H9 (cell line): ENCODE data around the gene MYO10. TPM values are rescaled to one million over a fixed set of nuclear protein-coding genes. Genes with fewer than 3 reads are reported as not detected.

Experiments used
- DNase-seq: peaks from one replicate; pipeline ENCODE4 v3.0.0-alpha.2; 2017
- H2AFZ ChIP-seq: one replicate; pipeline ENCODE4 v1.6.1; 2013; ENCODE audit warnings: mild to moderate bottlenecking, low read length, control low read depth, moderate library complexity
- H2AK5ac ChIP-seq: 2 replicates; pipeline ENCODE4 v1.6.1; 2013; ENCODE audit warnings: low read length, control low read depth, mixed read lengths; ENCODE audit not compliant: insufficient read length
- H2BK120ac ChIP-seq: one replicate; pipeline ENCODE4 v1.6.1; 2013; ENCODE audit warnings: low read depth, mild to moderate bottlenecking, low read length, control low read depth, inconsistent platforms; ENCODE audit not compliant: poor library complexity, severe bottlenecking
- H2BK12ac ChIP-seq: 2 replicates; pipeline ENCODE4 v1.6.1; 2013; ENCODE audit warnings: low read length, control low read depth, mixed read lengths, low read depth; ENCODE audit not compliant: insufficient read length
- H2BK15ac ChIP-seq: 2 replicates; pipeline ENCODE4 v1.6.1; 2013; ENCODE audit warnings: low read depth, low read length, control low read depth
- H2BK20ac ChIP-seq: one replicate; pipeline ENCODE4 v1.6.1; 2013; ENCODE audit warnings: low read depth, mild to moderate bottlenecking, low read length, control low read depth, inconsistent platforms; ENCODE audit not compliant: poor library complexity, severe bottlenecking
- H2BK5ac ChIP-seq: 2 replicates; pipeline ENCODE4 v1.6.1; 2013; ENCODE audit warnings: low read length, control low read depth, mixed read lengths; ENCODE audit not compliant: insufficient read length
- H3K14ac ChIP-seq: 2 replicates; pipeline ENCODE4 v1.6.1; 2013; ENCODE audit warnings: low read length, control low read depth; ENCODE audit not compliant: insufficient read depth
- H3K18ac ChIP-seq: 2 replicates; pipeline ENCODE4 v1.6.1; 2013; ENCODE audit warnings: low read depth, mild to moderate bottlenecking, mixed read lengths, low read length, control low read depth; ENCODE audit not compliant: insufficient read length
- H3K23ac ChIP-seq: 2 replicates; pipeline ENCODE4 v1.6.1; 2013; ENCODE audit warnings: low read length, control low read depth, mixed read lengths, low read depth; ENCODE audit not compliant: insufficient read length
- H3K23me2 ChIP-seq: 2 replicates; pipeline ENCODE4 v1.6.1; 2013; ENCODE audit warnings: low read depth, mild to moderate bottlenecking, mixed read lengths, low read length, control low read depth; ENCODE audit not compliant: insufficient read length, poor library complexity, severe bottlenecking
- H3K27ac ChIP-seq: 2 replicates; pipeline ENCODE4 v1.5.1; 2013; ENCODE audit warnings: low read length, control low read depth, mixed read lengths, low read depth; ENCODE audit not compliant: insufficient read length
- H3K27me3 ChIP-seq: 2 replicates; pipeline ENCODE4 v1.6.1; 2013; ENCODE audit warnings: low read length, control low read depth, inconsistent platforms; ENCODE audit not compliant: insufficient read depth
- H3K4ac ChIP-seq: 2 replicates; pipeline ENCODE4 v1.6.1; 2013; ENCODE audit warnings: low read depth, mild to moderate bottlenecking, control low read depth, inconsistent platforms, low read length, moderate library complexity
- H3K4me1 ChIP-seq: 2 replicates; pipeline ENCODE4 v1.6.1; 2013; ENCODE audit warnings: low read length, control low read depth, inconsistent platforms; ENCODE audit not compliant: insufficient read depth
- H3K4me2 ChIP-seq: 2 replicates; pipeline ENCODE4 v1.6.1; 2013; ENCODE audit warnings: low read length, control low read depth, mixed read lengths; ENCODE audit not compliant: insufficient read length, insufficient read depth
- H3K56ac ChIP-seq: 2 replicates; pipeline ENCODE4 v1.6.1; 2013; ENCODE audit warnings: low read depth, mild to moderate bottlenecking, mixed read lengths, low read length, control low read depth; ENCODE audit not compliant: insufficient read length
- H3K79me1 ChIP-seq: 2 replicates; pipeline ENCODE4 v1.6.1; 2013; ENCODE audit warnings: low read depth, mild to moderate bottlenecking, moderate library complexity, low read length, control low read depth, inconsistent platforms; ENCODE audit not compliant: insufficient read depth, poor library complexity, severe bottlenecking
- H3K79me2 ChIP-seq: 2 replicates; pipeline ENCODE4 v1.6.1; 2013; ENCODE audit warnings: low read length, control low read depth, inconsistent platforms; ENCODE audit not compliant: insufficient read depth
- H3K9ac ChIP-seq: 2 replicates; pipeline ENCODE4 v1.6.1; 2013; ENCODE audit warnings: low read length, control low read depth, mixed read lengths; ENCODE audit not compliant: insufficient read length; ENCODE audit errors: extremely low read depth
- H3K9me3 ChIP-seq: one replicate; pipeline ENCODE4 v1.6.1; 2013; ENCODE audit warnings: low read depth, low read length, inconsistent platforms; ENCODE audit not compliant: control insufficient read depth
- H3T11ph ChIP-seq: one replicate; pipeline ENCODE4 v1.6.1; 2013; ENCODE audit warnings: mild to moderate bottlenecking, low read length, control low read depth, inconsistent platforms
- H4K20me1 ChIP-seq: one replicate; pipeline ENCODE4 v1.6.1; 2013; ENCODE audit not compliant: control insufficient read depth, insufficient read length, insufficient read depth
- H4K5ac ChIP-seq: 2 replicates; pipeline ENCODE4 v1.6.1; 2013; ENCODE audit warnings: low read depth, mild to moderate bottlenecking, mixed read lengths, low read length, control low read depth; ENCODE audit not compliant: insufficient read length
- H4K8ac ChIP-seq: replicated peaks from 2 replicates; pipeline ENCODE4 v1.6.1; 2013; ENCODE audit warnings: low read length, control low read depth, mixed read lengths, low read depth; ENCODE audit not compliant: insufficient read length
- H4K91ac ChIP-seq: 2 replicates; pipeline ENCODE4 v1.6.1; 2013; ENCODE audit warnings: low read depth, mild to moderate bottlenecking, moderate library complexity, mixed read lengths, low read length, control low read depth; ENCODE audit not compliant: insufficient read length
- H3K27ac Mint-ChIP-seq, 3 experiments: 2 replicates in 2 of 3; 3 replicates in 1 of 3; pipeline ENCODE4 v1.8.0; 2020 to 2021; ENCODE audit warnings: mixed read lengths in 3 of 3, mild to moderate bottlenecking in 1 of 3, moderate library complexity in 1 of 3
- H3K27me3 Mint-ChIP-seq: 2 replicates; pipeline ENCODE4 v1.8.0; 2021; ENCODE audit warnings: low read depth, mild to moderate bottlenecking, moderate library complexity, mixed read lengths
- H3K36me3 Mint-ChIP-seq, 3 experiments: 2 replicates in 2 of 3; 3 replicates in 1 of 3; pipeline ENCODE4 v1.8.0; 2020 to 2021; ENCODE audit warnings: low read depth in 3 of 3, mixed read lengths in 3 of 3; ENCODE audit not compliant: insufficient read depth in 1 of 3
- H3K4me1 Mint-ChIP-seq, 2 experiments: 2 replicates each; pipeline ENCODE4 v1.8.0; 2020; ENCODE audit warnings: mixed read lengths in 2 of 2
- H3K4me3 Mint-ChIP-seq, 2 experiments: 2 replicates in 1 of 2; 3 replicates in 1 of 2; pipeline ENCODE4 v1.8.0; 2020 to 2021; ENCODE audit warnings: mild to moderate bottlenecking in 2 of 2, mixed read lengths in 2 of 2, moderate library complexity in 1 of 2
- H3K9me3 Mint-ChIP-seq, 2 experiments: 2 replicates in 1 of 2; 3 replicates in 1 of 2; pipeline ENCODE4 v1.8.0; 2020; ENCODE audit warnings: mild to moderate bottlenecking in 2 of 2, mixed read lengths in 2 of 2, moderate library complexity in 1 of 2
- WGBS: extraction: QIAGEN DNeasy Blood & Tissue Kit; methylation state at CpG from one replicate; pipeline ENCODE4 v1.1.7; 2013; ENCODE audit warnings: missing lambda C conversion rate, low lambda C conversion rate, mixed read lengths; ENCODE audit not compliant: insufficient read length; ENCODE audit errors: extremely low coverage; 5-methylcytosine and 5-hydroxymethylcytosine counted together
- total RNA-seq: library from RNA; stranded (reverse); gene quantifications from 2 replicates; pipeline ENCODE4 v1.2.1, GENCODE V29; 2021
- TF ChIP-seq, protein P1 (sequence below): fragments of 200-600 bp; sonication (generic); conservative IDR thresholded peaks from 3 replicates; pipeline ENCODE4 v1.8.0; 2021; ENCODE audit warnings: antibody characterized with exemption, mild to moderate bottlenecking

The MYO10 gene
- total RNA-seq, 1 experiment from 2014 or later = 127 TPM

DNA sequence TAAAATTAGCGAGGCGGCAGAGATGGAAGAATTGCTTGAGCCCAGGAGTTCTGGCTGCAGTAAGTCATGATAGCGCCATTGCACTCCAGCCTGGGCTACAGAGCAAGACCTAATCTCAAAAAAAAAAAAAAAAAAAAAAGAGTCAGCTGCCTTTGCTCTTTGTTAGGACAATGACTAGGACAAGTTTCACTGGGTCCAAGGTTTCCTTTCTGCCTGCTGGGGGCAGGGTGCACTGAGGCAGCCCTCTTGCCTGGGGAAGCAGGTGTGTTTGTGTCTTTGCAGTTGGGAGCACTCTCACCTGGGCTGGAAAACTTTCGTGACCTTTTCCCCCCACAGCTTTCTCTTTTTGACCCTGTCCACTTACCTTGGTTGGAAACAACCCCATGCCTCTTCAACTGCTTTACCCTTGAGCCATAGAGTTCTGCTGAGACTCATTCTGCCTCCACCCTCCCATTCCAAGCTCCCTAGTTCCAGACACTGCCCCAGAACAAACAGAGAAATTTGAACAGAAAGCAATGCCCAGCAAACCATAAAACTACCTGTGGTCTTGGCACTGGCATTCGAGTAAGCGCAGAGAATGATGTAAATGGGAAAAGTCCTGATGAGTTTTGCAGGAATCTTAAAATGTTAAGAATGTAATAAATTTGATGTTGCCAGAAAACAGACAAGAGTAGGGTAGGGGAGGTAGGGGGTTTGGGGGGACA lies 17.0 kb upstream of the MYO10 start:
- no CpG with 5 or more reads among the region's 6 CpGs for WGBS
- peaks cover 2% of the 10 kb centered on the region; the same call in 1 of the 2 replicates for H3K27me3 Mint-ChIP-seq
- no peak overlapping the region for H3K4me3 Mint-ChIP-seq

More for the DNA sequence above, 17.0 kb upstream of the MYO10 start:
- H3K4ac ChIP-seq = no peak overlapping the region
- H3K9me3 ChIP-seq = no peaks in the 10 kb centered on the region
- no peak overlapping the region for H2AFZ ChIP-seq
- H3K27me3 ChIP-seq = no peaks in the 10 kb centered on the region
- no peaks in the 10 kb centered on the region for H3K4me1 ChIP-seq
- no peak overlapping the region for H4K8ac ChIP-seq
- H3K27ac ChIP-seq = no peak overlapping the region
- no peak overlapping the region for H3K56ac ChIP-seq
- no peak overlapping the region for H3K4me2 ChIP-seq
- no peak overlapping the region for H2BK20ac ChIP-seq
- no peaks in the 10 kb centered on the region for H3K79me2 ChIP-seq
- H2AK5ac ChIP-seq = no peak overlapping the region
- Mint-ChIP-seq H3K9me3 (peaks cover 0 to 2% of the 10 kb centered on the region in 2 experiments; a peak in 2 of 5 replicates), H3K27ac (peak overlapping the region in 2 of 3 experiments; percentile 13 to 69; a peak in 2 of 7 replicates), H3K36me3 (no peaks in the 10 kb centered on the region), H3K4me1 (peaks cover 4% of the 10 kb centered on the region in 2 experiments)
- H2BK120ac ChIP-seq = no peak overlapping the region
- no peaks in the 10 kb centered on the region for H4K20me1 ChIP-seq
- peak overlapping the region; percentile 38 for H3K18ac ChIP-seq
- no peak overlapping the region for H2BK5ac ChIP-seq
- TF ChIP-seq, protein P1, sequence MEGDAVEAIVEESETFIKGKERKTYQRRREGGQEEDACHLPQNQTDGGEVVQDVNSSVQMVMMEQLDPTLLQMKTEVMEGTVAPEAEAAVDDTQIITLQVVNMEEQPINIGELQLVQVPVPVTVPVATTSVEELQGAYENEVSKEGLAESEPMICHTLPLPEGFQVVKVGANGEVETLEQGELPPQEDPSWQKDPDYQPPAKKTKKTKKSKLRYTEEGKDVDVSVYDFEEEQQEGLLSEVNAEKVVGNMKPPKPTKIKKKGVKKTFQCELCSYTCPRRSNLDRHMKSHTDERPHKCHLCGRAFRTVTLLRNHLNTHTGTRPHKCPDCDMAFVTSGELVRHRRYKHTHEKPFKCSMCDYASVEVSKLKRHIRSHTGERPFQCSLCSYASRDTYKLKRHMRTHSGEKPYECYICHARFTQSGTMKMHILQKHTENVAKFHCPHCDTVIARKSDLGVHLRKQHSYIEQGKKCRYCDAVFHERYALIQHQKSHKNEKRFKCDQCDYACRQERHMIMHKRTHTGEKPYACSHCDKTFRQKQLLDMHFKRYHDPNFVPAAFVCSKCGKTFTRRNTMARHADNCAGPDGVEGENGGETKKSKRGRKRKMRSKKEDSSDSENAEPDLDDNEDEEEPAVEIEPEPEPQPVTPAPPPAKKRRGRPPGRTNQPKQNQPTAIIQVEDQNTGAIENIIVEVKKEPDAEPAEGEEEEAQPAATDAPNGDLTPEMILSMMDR = no peak
- no peak overlapping the region for H2BK15ac ChIP-seq
- no peak overlapping the region for H3T11ph ChIP-seq
- no peak for DNase-seq
- H3K23ac ChIP-seq = no peak overlapping the region
- no peak overlapping the region for H2BK12ac ChIP-seq
- H4K91ac ChIP-seq = no peak overlapping the region
- no peak overlapping the region for H4K5ac ChIP-seq
- H3K14ac ChIP-seq = no peak overlapping the region
- H3K79me1 ChIP-seq = no peaks in the 10 kb centered on the region
- H3K9ac ChIP-seq = no peak overlapping the region
- H3K23me2 ChIP-seq = no peaks in the 10 kb centered on the region
